Aorta (tissue), 5 donors: ENCODE results near the gene CNDP1. TPM values are rescaled to one million over a fixed set of nuclear protein-coding genes. Genes with fewer than 3 reads are reported as not detected.
"Not testable (repeated sequence)": the region's sequence is repeated elsewhere in the genome, so short reads cannot be mapped to it uniquely, and the experiment has no call there.

Experiments used
- ATAC-seq: fragments of 200-7000 bp; cut with Tn5 transposase; one replicate; pipeline ENCODE4 v1.9.1; 2022; ENCODE audit warnings: moderate library complexity; ENCODE audit not compliant: low FRiP score
- DNase-seq, 2 donors: peaks; one replicate each; pipeline ENCODE4 v3.0.0-alpha.2; 2020
- H3K27ac ChIP-seq, 2 donors: one replicate each; pipeline ENCODE4 v1.5.1; 2013; ENCODE audit warnings: low read length in 2 of 2, mild to moderate bottlenecking in 2 of 2, moderate library complexity in 2 of 2, control low read depth in 1 of 2, inconsistent platforms in 1 of 2, low read depth in 1 of 2
- H3K27me3 ChIP-seq, 2 donors: one replicate each; pipeline ENCODE4 v1.6.1; 2013; ENCODE audit warnings: control low read depth in 1 of 2, low read length in 1 of 2, mild to moderate bottlenecking in 1 of 2, moderate library complexity in 1 of 2; ENCODE audit not compliant: insufficient read depth in 2 of 2, control insufficient read depth in 1 of 2
- H3K36me3 ChIP-seq, 2 donors: one replicate each; pipeline ENCODE4 v1.6.1; 2013; ENCODE audit warnings: control low read depth in 1 of 2, low read length in 1 of 2, mild to moderate bottlenecking in 1 of 2; ENCODE audit not compliant: insufficient read depth in 2 of 2, control insufficient read depth in 1 of 2
- H3K4me1 ChIP-seq, 2 donors: one replicate each; pipeline ENCODE4 v1.6.1; 2013; ENCODE audit warnings: low read length in 2 of 2, control low read depth in 1 of 2, mild to moderate bottlenecking in 1 of 2, moderate library complexity in 1 of 2; ENCODE audit not compliant: insufficient read depth in 2 of 2, control insufficient read depth in 1 of 2
- H3K4me3 ChIP-seq, 2 donors: one replicate each; pipeline ENCODE4 v1.5.1; 2013; ENCODE audit warnings: low read length in 2 of 2, control low read depth in 1 of 2, mild to moderate bottlenecking in 1 of 2
- H3K9me3 ChIP-seq: one replicate; pipeline ENCODE4 v1.6.1; 2013; ENCODE audit warnings: mild to moderate bottlenecking, low read length; ENCODE audit not compliant: control insufficient read depth
- WGBS, 2 donors: extraction: QIAGEN DNeasy Blood & Tissue Kit; methylation state at CpG; one replicate each; pipeline ENCODE4 v1.1.7; 2013; 5-methylcytosine and 5-hydroxymethylcytosine counted together
- intact Hi-C, 2 donors: fragments of 100-400 bp; cut with DNase I; formaldehyde crosslinking; loops; one replicate each; pipeline versions ENCODE4 v1.14.2 to v1.15.0; 2022
- polyA plus RNA-seq, 2 donors: library from polyadenylated mRNA; stranded (reverse); fragments of 200-250 nt; gene quantifications; one replicate each; pipeline ENCODE4 v1.2.3, GENCODE V29; 2013
- total RNA-seq, 2 donors: library from RNA; stranded (reverse); fragmentation: NEBNext Ultra II Directional; extraction: Animal tissue kit (Norgen Biotek cat#: 25700); gene quantifications; one replicate each; pipeline ENCODE4 v1.2.1, GENCODE V29; 2021
- donor health status: healthy with polysubstance abuse.
- donor health status: Bipolar disorder and iron deficiency.
- donor health status: DM: no; HTN: no; CAD: no.
- donor health status: DM: no; HTN: no; CAD: no.
- donor health status: DM: yes; HTN: yes; CAD: no.

CNDP1 gene
- total and polyA plus RNA-seq, 4 donors, result 0.49 to 5.4 TPM; not detected in 2

- ATAC-seq, result no peak
These were observed 10.2 kb upstream of the CNDP1 start for GRCh38 chr18:74524097-74524496.

GRCh38 chr18:74524915-74525314, 9.4 kb upstream of the CNDP1 start:
- intact Hi-C loops, H3K4me1 ChIP-seq, H3K36me3 ChIP-seq, H3K27ac ChIP-seq, ATAC-seq, H3K9me3 ChIP-seq, H3K27me3 ChIP-seq, H3K4me3 ChIP-seq, DNase-seq: not testable (repeated sequence)
- whole genome bisulfite sequencing, 2 donors, result 93 to 94% methylated on average over 7 of the region's 7 CpGs

More at GRCh38 chr18:74524097-74524496, 10.2 kb upstream of the CNDP1 start:
- H3K27ac ChIP-seq, result no peak overlapping the region
- H3K4me3 ChIP-seq, result no peak overlapping the region
- H3K9me3 ChIP-seq, result peaks cover 5% of the 10 kb centered on the region
- intact Hi-C loops, result no loop called here
- no peaks in the 10 kb centered on the region for H3K27me3 ChIP-seq
- 33 to 35% methylated on average over 5 of the region's 5 CpGs for WGBS, 2 donors
- DNase-seq, result no peak
- H3K36me3 ChIP-seq, result peaks cover 0 to 1% of the 10 kb centered on the region in 2 donors
- no peaks in the 10 kb centered on the region for H3K4me1 ChIP-seq

DNA sequence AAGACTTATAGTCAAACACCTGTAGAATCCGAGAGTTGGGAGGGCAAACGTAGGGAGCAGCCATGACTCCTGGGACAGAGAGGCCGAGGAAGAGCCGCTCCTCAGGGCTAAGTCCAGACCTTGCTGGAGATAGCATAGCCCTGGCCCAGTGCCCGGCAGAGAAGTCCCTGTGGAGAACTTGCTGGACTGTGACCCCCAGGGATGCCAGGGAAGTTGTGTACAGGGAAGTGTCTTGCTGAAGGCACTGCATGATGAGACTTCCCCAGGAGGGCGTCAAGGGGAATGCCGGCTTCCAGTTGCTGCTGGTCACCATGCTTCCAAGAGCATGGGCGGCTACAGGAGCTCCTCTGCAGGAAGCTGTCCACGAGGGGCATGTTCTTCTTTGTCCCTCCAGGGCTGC, 8.6 kb upstream of the CNDP1 start:
- Histone ChIP-seq H3K4me1 (no peaks in the 10 kb centered on the region), H3K9me3 (peaks cover 5% of the 10 kb centered on the region), H3K27me3 (no peaks in the 10 kb centered on the region), H3K4me3 (no peak overlapping the region), H3K36me3 (no peaks in the 10 kb centered on the region), H3K27ac (no peak overlapping the region)
- ATAC-seq (no peak), DNase-seq (no peak)
- 81 to 85% methylated on average over 9 of the region's 9 CpGs for WGBS, 2 donors
- intact Hi-C loops, result no loop called here

DNA sequence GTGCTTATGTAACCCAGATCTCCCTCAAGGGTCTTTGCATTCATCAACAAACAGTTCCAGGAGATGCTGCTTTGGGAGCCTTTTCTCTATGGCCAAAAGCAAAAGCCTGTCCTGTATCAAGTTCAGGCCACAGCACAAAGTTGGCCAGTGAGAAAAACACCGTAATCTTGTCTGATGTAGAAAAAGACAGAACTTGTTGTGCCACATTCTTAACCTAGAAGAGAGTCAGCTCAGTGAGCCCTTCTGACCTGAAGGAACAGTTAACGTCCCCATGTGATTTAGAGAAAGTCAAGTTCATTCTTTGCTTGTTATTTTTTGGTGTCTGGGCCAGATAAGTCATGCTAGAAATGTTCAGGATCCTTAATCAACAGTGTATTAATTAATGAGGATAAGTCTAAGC, 7.8 kb upstream of the CNDP1 start:
- H3K36me3 ChIP-seq, result no peaks in the 10 kb centered on the region
- intact Hi-C loops, result no loop called here
- no peaks in the 10 kb centered on the region for H3K27me3 ChIP-seq
- no peak for ATAC-seq
- WGBS, 2 donors, result 23 to 29% methylated on average over 2 of the region's 2 CpGs
- H3K27ac ChIP-seq, result no peak overlapping the region
- H3K4me1 ChIP-seq, result no peaks in the 10 kb centered on the region
- no peak for DNase-seq
- peaks cover 5% of the 10 kb centered on the region for H3K9me3 ChIP-seq
- H3K4me3 ChIP-seq, result no peak overlapping the region

DNA sequence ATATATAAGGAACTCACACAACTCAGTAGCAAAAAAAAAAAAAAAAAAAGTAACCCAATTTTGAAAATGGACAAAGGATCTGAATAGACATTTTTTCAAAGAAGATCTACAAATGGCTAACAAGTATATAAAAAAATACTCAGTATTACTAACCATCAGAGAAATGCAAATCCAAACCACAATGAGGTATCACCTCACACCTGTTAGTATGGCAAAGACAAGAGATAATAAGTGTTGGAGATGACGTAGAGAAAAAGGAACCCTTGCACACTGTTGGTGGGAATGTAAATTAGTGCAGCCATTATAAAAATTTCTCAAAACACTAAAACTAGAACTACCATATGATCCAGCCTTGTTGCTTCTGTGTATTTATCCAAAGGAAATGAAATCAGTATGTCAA, 5.8 kb upstream of the CNDP1 start:
- Histone ChIP-seq H3K4me3 (no peak overlapping the region), H3K36me3 (no peaks in the 10 kb centered on the region), H3K27ac (no peak overlapping the region), H3K27me3 (no peaks in the 10 kb centered on the region), H3K4me1 (no peaks in the 10 kb centered on the region), H3K9me3 (peaks cover 5% of the 10 kb centered on the region)
- ATAC-seq (no peak), DNase-seq (no peak)
- intact Hi-C loops, result no loop called here
- WGBS, 2 donors, result 92% methylated on average over 1 of the region's 1 CpG

DNA sequence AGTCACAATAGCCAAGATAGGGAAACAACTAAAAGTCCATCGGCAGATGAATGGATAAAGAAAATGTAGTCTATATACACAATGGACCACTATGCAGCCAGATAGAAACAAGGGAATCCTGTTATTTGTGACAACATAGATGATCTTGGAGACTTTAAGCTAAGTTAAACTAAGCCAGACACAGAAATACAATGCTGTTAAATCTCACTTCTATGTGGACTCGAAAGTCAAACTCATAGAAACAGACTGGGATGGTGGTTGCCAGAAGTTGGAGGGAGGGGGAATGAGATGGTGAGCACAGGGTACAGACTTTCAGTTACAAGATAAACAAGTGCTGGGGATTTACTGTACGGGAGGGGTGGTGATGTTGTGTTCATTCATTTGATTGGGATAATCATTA, 5.4 kb upstream of the CNDP1 start:
- Histone ChIP-seq H3K4me3 (no peak overlapping the region), H3K36me3 (no peaks in the 10 kb centered on the region), H3K27me3 (no peaks in the 10 kb centered on the region), H3K9me3 (peaks cover 5% of the 10 kb centered on the region), H3K4me1 (no peaks in the 10 kb centered on the region), H3K27ac (no peak overlapping the region)
- ATAC-seq (no peak), DNase-seq (no peak)
- WGBS, 2 donors, result 65 to 66% methylated on average over 3 of the region's 3 CpGs
- intact Hi-C loops, result no loop called here

- Histone ChIP-seq H3K36me3 (no peaks in the 10 kb centered on the region), H3K4me1 (no peaks in the 10 kb centered on the region), H3K27ac (no peak overlapping the region), H3K9me3 (peaks cover 5% of the 10 kb centered on the region), H3K4me3 (no peak overlapping the region), H3K27me3 (no peaks in the 10 kb centered on the region)
- intact Hi-C loops, result no loop called here
- ATAC-seq (no peak), DNase-seq (no peak)
- 85% methylated on average over 6 of the region's 6 CpGs for WGBS, 2 donors
These were observed 4.9 kb upstream of the CNDP1 start for GRCh38 chr18:74529378-74529777.

DNA sequence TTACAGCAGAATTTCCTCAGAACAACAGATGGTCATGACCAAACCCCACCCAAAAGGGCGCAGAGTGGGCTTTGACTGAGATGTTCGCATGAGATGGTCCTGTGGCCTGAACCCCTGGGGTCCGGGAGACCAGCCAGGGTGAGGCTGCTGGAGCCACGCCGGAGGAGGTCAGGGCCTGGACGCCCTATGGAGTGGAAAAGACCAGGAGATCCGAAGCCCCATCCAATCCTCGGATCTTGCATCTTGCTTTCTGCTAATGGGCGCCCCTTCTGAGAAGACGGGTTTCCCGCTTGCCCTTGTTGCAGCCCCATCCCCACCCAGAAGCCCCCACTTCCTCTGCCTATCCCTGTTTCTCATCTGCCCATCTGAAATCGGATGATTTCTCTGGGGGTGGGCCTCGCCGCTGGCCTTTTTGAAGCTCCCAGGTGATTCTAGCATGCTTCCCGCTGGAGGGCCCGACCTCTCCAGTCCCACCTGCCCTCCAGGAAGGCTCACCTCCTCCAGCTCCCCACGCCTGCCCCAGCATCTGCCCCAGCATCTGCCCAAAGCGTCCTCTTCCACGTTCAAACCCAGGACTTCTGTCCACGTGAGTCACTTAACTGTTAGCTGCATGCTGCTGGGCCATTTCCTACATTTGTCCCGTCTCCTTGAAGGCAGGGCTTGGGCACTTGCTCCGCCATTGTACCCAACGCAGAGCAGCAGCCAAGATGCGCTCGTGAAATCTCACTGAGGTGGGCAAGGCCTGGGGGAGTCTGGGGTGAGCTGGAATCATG, 4.3 kb upstream of the CNDP1 start:
- no peaks in the 10 kb centered on the region for H3K27me3 ChIP-seq
- WGBS, 2 donors, result 91 to 92% methylated on average over 25 of the region's 25 CpGs
- DNase-seq (no peak), ATAC-seq (no peak)
- no peak overlapping the region for H3K27ac ChIP-seq
- intact Hi-C loops, result no loop called here
- H3K4me1 ChIP-seq, result no peaks in the 10 kb centered on the region
- peaks cover 5% of the 10 kb centered on the region for H3K9me3 ChIP-seq
- H3K36me3 ChIP-seq, result no peaks in the 10 kb centered on the region
- H3K4me3 ChIP-seq, result no peak overlapping the region

- ATAC-seq, result no peak
These were observed 3.8 kb upstream of the CNDP1 start for GRCh38 chr18:74530584-74530862.

More at GRCh38 chr18:74530584-74530862, 3.8 kb upstream of the CNDP1 start:
- Histone ChIP-seq H3K27ac (no peak overlapping the region), H3K27me3 (no peaks in the 10 kb centered on the region), H3K4me1 (no peaks in the 10 kb centered on the region), H3K36me3 (no peaks in the 10 kb centered on the region), H3K9me3 (peaks cover 5% of the 10 kb centered on the region), H3K4me3 (no peak overlapping the region)
- DNase-seq, result no peak
- WGBS, 2 donors, result 61 to 69% methylated on average over 6 of the region's 6 CpGs
- intact Hi-C loops, result no loop called here
